ENCODE results near the gene SMAD7. TPM values are rescaled to one million over a fixed set of nuclear protein-coding genes. Genes with fewer than 3 reads are reported as not detected.
A peak's percentile ranks its signal among the peaks of the same experiment; 100 is the strongest.

Gene SMAD7
- total RNA-seq, 5 donors from 2014 or later (not counting 1 experiment from before 2014, with no cell fraction given): 28.5 to 138 (median 57.7) TPM

- H3K36me3 Mint-ChIP-seq: no peaks in the 10 kb centered on the region
- DNase-seq (no peak), ATAC-seq (replicated peaks in 1 of 4) (no peak)
- H3K27me3 ChIP-seq (replicated peaks in 1 of 2; ENCODE audit: control insufficient read depth in 2 of 2, extremely low read depth in 1 of 2, insufficient read depth in 2 of 2, low read length in 1 of 2): peaks cover 0 to 29% of the 10 kb centered on the region in 2 experiments
- H3K9me3 Mint-ChIP-seq: no peaks in the 10 kb centered on the region
- WGBS (ENCODE audit: insufficient coverage): no CpG with 5 or more reads among the region's 3 CpGs
- ChIA-PET CTCF (interaction anchor here (0.6 to 0.7 kb wide), 3 partner anchors 20 to 54 kb away, joined by 3 to 5 read pairs (median 4); no protein-coding TSS in a partner anchor), POLR2A (interaction anchor here in 1 of 2 donors (0.5 kb wide), 1 partner anchor 34 kb away, joined by 5 read pairs; no protein-coding TSS in a partner anchor)
- H3K4me1 ChIP-seq (ENCODE audit: control insufficient read depth in 1 of 2, extremely low read depth in 1 of 2, insufficient read depth in 2 of 2, low read length in 2 of 2): peaks cover 3 to 14% of the 10 kb centered on the region in 2 experiments
- H3K27ac ChIP-seq (ENCODE audit: low read length): no peak overlapping the region
- peaks cover 7 to 12% (median 10%) of the 10 kb centered on the region in 3 donors for H3K4me1 Mint-ChIP-seq
- H3K27ac Mint-ChIP-seq: no peak overlapping the region
- H3K36me3 ChIP-seq (ENCODE audit: control insufficient read depth in 2 of 2, extremely low read depth in 1 of 2, insufficient read depth in 1 of 2, low read length in 1 of 2): no peaks in the 10 kb centered on the region
- no peaks in the 10 kb centered on the region for H3K9me3 ChIP-seq
- H3K27me3 Mint-ChIP-seq: peaks cover 3 to 18% of the 10 kb centered on the region in 2 donors
- H3K4me3 ChIP-seq (ENCODE audit: control insufficient read depth in 1 of 2, extremely low read depth in 1 of 2, low read length in 1 of 2): no peak overlapping the region
- peak overlapping the region in 1 of 3 donors; percentile 17 for H3K4me3 Mint-ChIP-seq
Observed at GRCh38 chr18:48973731-48974130, 23.0 kb upstream of the SMAD7 start.

- Mint-ChIP-seq H3K36me3 (no peaks in the 10 kb centered on the region), H3K9me3 (no peaks in the 10 kb centered on the region), H3K4me3 (no peak overlapping the region), H3K27me3 (peaks cover 0 to 2% of the 10 kb centered on the region in 2 donors), H3K4me1 (peaks cover 0 to 4% (median 0%) of the 10 kb centered on the region in 3 donors), H3K27ac (no peak overlapping the region)
- CTCF ChIA-PET: interaction anchor here in 1 of 2 donors (0.6 to 0.7 kb wide), 2 partner anchors 34 to 180 kb away, joined by 3 read pairs; no protein-coding TSS in a partner anchor
- Histone ChIP-seq H3K4me3 (ENCODE audit: control insufficient read depth in 1 of 2, extremely low read depth in 1 of 2, low read length in 1 of 2) (no peak overlapping the region), H3K36me3 (ENCODE audit: control insufficient read depth in 2 of 2, extremely low read depth in 1 of 2, insufficient read depth in 1 of 2, low read length in 1 of 2) (no peaks in the 10 kb centered on the region), H3K27me3 (replicated peaks in 1 of 2; ENCODE audit: control insufficient read depth in 2 of 2, extremely low read depth in 1 of 2, insufficient read depth in 2 of 2, low read length in 1 of 2) (peaks cover 0 to 4% of the 10 kb centered on the region in 2 experiments), H3K4me1 (ENCODE audit: control insufficient read depth in 1 of 2, extremely low read depth in 1 of 2, insufficient read depth in 2 of 2, low read length in 2 of 2) (no peaks in the 10 kb centered on the region), H3K27ac (ENCODE audit: low read length) (no peak overlapping the region), H3K9me3 (no peaks in the 10 kb centered on the region)
- POLR2A ChIA-PET: no interaction called here
- WGBS (ENCODE audit: insufficient coverage): 70% methylated on average over 2 of the region's 11 CpGs
- ATAC-seq (replicated peaks in 1 of 4) (no peak), DNase-seq (no peak)
Observed at GRCh38 chr18:48968412-48969215, 17.8 kb upstream of the SMAD7 start.

- no peak overlapping the region for H3K4me3 Mint-ChIP-seq
- no peaks in the 10 kb centered on the region for H3K36me3 ChIP-seq (ENCODE audit: control insufficient read depth in 2 of 2, extremely low read depth in 1 of 2, insufficient read depth in 1 of 2, low read length in 1 of 2)
- no peak overlapping the region for H3K27ac Mint-ChIP-seq
Observed at GRCh38 chr18:48967545-48967944, 16.8 kb upstream of the SMAD7 start.

GRCh38 chr18:48966523-48966922, 15.8 kb upstream of the SMAD7 start:
- H3K9me3 Mint-ChIP-seq: no peaks in the 10 kb centered on the region
- H3K27me3 Mint-ChIP-seq: peaks cover 0 to 5% of the 10 kb centered on the region in 2 donors

More at GRCh38 chr18:48967545-48967944, 16.8 kb upstream of the SMAD7 start:
- Mint-ChIP-seq H3K9me3 (no peaks in the 10 kb centered on the region), H3K4me1 (peaks cover 8 to 10% (median 8%) of the 10 kb centered on the region in 3 donors), H3K36me3 (no peaks in the 10 kb centered on the region), H3K27me3 (peaks cover 0 to 5% of the 10 kb centered on the region in 2 donors)
- Histone ChIP-seq H3K9me3 (no peaks in the 10 kb centered on the region), H3K4me1 (ENCODE audit: control insufficient read depth in 1 of 2, extremely low read depth in 1 of 2, insufficient read depth in 2 of 2, low read length in 2 of 2) (peaks cover 2 to 4% of the 10 kb centered on the region in 2 experiments), H3K27ac (ENCODE audit: low read length) (no peak overlapping the region), H3K27me3 (replicated peaks in 1 of 2; ENCODE audit: control insufficient read depth in 2 of 2, extremely low read depth in 1 of 2, insufficient read depth in 2 of 2, low read length in 1 of 2) (peaks cover 0 to 9% of the 10 kb centered on the region in 2 experiments), H3K4me3 (ENCODE audit: control insufficient read depth in 1 of 2, extremely low read depth in 1 of 2, low read length in 1 of 2) (no peak overlapping the region)
- DNase-seq (no peak), ATAC-seq (replicated peaks in 1 of 4) (no peak)
- WGBS (ENCODE audit: insufficient coverage): 100% methylated on average over 1 of the region's 2 CpGs
- CTCF ChIA-PET: interaction anchor here (0.6 kb wide), 2 partner anchors 19 to 179 kb away, joined by 3 to 5 read pairs; no protein-coding TSS in a partner anchor
- POLR2A ChIA-PET: interaction anchor here in 1 of 2 donors (0.8 kb wide), 1 partner anchor 229 kb away, joined by 5 read pairs; no protein-coding TSS in a partner anchor

DNA sequence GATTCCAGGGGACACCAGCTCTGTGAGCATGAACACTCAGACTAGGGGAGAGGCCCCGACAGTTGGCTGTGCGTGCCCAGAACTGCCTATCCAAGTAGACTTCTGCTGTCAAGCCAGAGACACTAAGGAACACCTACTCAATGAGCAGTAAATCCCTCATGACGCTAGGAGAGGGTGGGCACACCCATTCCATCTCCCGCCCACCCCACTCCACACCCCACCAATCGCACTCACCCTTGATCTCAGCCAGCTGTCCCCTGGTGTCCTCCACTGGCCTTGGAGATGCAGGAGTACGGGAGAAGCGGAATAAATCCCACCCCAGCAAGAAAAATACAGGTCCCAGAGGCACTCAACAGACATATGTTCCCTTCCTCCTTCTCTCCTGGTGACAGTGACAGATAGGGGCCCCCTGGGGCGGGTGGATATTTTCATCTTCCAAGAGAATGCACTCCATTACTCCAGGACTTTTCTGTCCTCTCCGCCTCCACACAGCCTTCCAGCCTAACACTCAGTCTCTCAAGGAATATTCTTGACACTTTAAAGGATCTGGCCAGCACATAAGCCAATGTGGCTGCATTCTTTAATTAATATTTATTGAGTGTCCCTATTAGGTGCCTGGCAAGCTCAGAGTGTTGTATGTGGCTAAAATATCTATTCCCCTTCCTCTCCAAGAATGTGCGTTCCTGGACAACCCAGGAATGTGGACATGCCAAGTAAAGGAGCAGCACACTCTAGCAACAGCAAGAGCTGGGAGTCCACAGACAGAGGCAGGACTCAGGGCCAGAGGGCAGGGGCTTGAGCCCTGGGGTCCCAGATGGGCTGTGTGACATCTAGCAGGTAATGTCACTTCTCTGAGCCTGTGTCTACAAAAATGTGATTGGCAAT, 13.1 kb upstream of the SMAD7 start:
- Mint-ChIP-seq H3K4me3 (no peak overlapping the region), H3K27me3 (peaks cover 0 to 5% of the 10 kb centered on the region in 2 donors), H3K36me3 (no peaks in the 10 kb centered on the region), H3K27ac (no peak overlapping the region), H3K4me1 (peaks cover 10 to 12% (median 11%) of the 10 kb centered on the region in 3 donors), H3K9me3 (no peaks in the 10 kb centered on the region)
- WGBS (ENCODE audit: insufficient coverage): 74% methylated on average over 4 of the region's 10 CpGs
- ChIA-PET POLR2A (interaction anchor here in 1 of 2 donors (0.6 to 1.3 kb wide), 2 partner anchors 20 to 102 kb away, joined by 3 to 5 read pairs; no protein-coding TSS in a partner anchor), CTCF (interaction anchor here (0.6 to 1.2 kb wide), 2 partner anchors 11 to 412 kb away, joined by 4 to 9 read pairs; no protein-coding TSS in a partner anchor)
- H3K27me3 ChIP-seq (replicated peaks in 1 of 2; ENCODE audit: control insufficient read depth in 2 of 2, extremely low read depth in 1 of 2, insufficient read depth in 2 of 2, low read length in 1 of 2): peaks cover 0 to 9% of the 10 kb centered on the region in 2 experiments
- DNase-seq (no peak), ATAC-seq (replicated peaks in 1 of 4) (peak in 1 of 4 experiments; percentile 12)
- no peak overlapping the region for H3K27ac ChIP-seq (ENCODE audit: low read length)
- peaks cover 2 to 4% of the 10 kb centered on the region in 2 experiments for H3K4me1 ChIP-seq (ENCODE audit: control insufficient read depth in 1 of 2, extremely low read depth in 1 of 2, insufficient read depth in 2 of 2, low read length in 2 of 2)
- H3K4me3 ChIP-seq (ENCODE audit: control insufficient read depth in 1 of 2, extremely low read depth in 1 of 2, low read length in 1 of 2): no peak overlapping the region
- H3K36me3 ChIP-seq (ENCODE audit: control insufficient read depth in 2 of 2, extremely low read depth in 1 of 2, insufficient read depth in 1 of 2, low read length in 1 of 2): no peaks in the 10 kb centered on the region
- no peaks in the 10 kb centered on the region for H3K9me3 ChIP-seq

More at GRCh38 chr18:48966523-48966922, 15.8 kb upstream of the SMAD7 start:
- no peaks in the 10 kb centered on the region for H3K9me3 ChIP-seq
- no peak overlapping the region for H3K4me3 ChIP-seq (ENCODE audit: control insufficient read depth in 1 of 2, extremely low read depth in 1 of 2, low read length in 1 of 2)
- peaks cover 0 to 9% of the 10 kb centered on the region in 2 experiments for H3K27me3 ChIP-seq (replicated peaks in 1 of 2; ENCODE audit: control insufficient read depth in 2 of 2, extremely low read depth in 1 of 2, insufficient read depth in 2 of 2, low read length in 1 of 2)
- no peaks in the 10 kb centered on the region for H3K36me3 ChIP-seq (ENCODE audit: control insufficient read depth in 2 of 2, extremely low read depth in 1 of 2, insufficient read depth in 1 of 2, low read length in 1 of 2)
- Mint-ChIP-seq H3K27ac (no peak overlapping the region), H3K36me3 (no peaks in the 10 kb centered on the region), H3K4me1 (peaks cover 10 to 12% (median 11%) of the 10 kb centered on the region in 3 donors), H3K4me3 (no peak overlapping the region)
- DNase-seq: no peak
- H3K4me1 ChIP-seq (ENCODE audit: control insufficient read depth in 1 of 2, extremely low read depth in 1 of 2, insufficient read depth in 2 of 2, low read length in 2 of 2): peaks cover 2 to 4% of the 10 kb centered on the region in 2 experiments
- no peak overlapping the region for H3K27ac ChIP-seq (ENCODE audit: low read length)
- POLR2A ChIA-PET: no interaction called here
- CTCF ChIA-PET: no interaction called here
- no CpG with 5 or more reads among the region's 1 CpG for WGBS (ENCODE audit: insufficient coverage)
- ATAC-seq (replicated peaks in 1 of 4): no peak

Data from T-cell (primary cell).